Activated T-cell treated with anti-CD3 and anti-CD28 coated beads, Interleukin-2, amount 50 U/mL, for 48 hours (primary cell): Measurements from ENCODE around the gene SCN5A.

ENCODE experiments used
- DNase-seq, 2 experiments: peaks; one replicate each; pipeline ENCODE4 v3.0.0-alpha.2; 2020

Gene SCN5A

DNA sequence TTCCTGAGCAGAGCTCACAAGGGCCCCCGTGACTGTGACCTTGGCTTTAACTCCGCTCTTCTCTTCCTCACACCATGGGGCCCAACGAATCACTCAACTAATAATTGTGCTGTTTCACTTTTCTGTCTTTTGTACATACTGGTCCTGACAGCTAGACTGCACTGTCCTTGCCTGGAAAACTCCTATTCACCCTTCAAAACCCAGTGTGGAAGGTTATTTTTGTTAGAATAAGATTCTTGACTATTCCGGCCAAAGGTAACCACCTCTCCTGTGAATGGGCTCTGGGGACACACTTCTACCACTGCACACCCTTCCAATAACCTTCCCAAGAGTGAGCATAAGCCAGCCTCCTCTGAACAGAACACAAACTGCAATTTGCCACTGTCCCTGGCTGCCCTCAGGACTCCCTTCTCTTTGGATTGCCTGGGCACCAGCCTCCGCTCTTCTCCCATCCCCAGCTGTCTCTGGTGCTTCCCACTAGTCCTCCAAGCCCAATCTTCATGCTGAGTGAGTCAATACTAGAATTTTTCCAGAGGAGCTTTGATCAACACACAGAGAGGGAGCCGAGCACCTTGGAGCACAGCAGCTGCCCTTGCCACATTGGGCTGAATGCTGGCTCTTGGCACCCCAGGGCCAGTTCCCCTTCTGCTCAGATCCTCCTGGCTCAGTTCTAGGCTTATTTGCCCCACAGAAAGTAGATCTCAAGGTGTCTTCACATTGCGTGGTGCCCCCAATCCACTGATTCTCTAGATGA is 2.1 kb downstream of the SCN5A start:
- DNase-seq: peak in 1 of 2 experiments; percentile 13

DNA sequence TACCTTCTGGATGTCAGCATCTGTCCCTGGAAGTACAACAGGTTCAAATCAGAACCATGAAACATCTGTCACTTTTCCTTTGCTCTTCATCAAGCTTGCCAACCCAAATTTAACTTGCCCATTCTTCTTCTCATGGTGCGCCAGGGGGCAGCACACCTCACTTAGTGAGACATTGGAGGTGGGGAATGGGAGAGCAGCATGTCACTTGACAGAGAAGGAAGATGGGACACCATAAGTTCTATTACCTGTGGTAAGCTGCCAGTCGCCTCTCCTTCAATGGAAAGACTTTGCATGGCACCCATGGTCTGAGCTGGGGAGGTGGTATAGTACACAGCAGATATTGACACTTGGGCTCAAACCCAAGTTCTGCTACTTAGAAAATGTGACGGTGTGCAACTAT is 2.9 kb downstream of the SCN5A start:
- DNase-seq: peak; percentile 42 to 46

DNA sequence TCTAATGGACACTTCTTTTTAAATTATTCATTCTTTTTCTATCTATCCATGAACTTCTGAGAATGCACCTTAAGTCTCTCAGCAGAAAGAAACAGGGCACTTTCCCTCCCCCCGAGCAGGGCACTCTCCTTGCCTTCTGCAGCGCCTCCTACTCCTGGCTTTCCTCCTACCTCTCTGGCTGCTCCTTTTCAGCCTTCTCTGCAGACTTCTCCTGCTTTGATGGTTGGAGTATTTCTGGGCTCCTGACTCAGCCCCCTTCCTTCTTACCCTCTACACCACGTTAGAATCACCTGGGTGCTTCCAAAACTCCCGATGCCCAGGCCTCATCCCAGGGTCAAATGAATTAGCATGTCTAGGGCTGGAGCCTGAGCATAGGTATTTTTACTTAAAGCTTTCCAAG is 3.4 kb downstream of the SCN5A start:
- no peak for DNase-seq

DNA sequence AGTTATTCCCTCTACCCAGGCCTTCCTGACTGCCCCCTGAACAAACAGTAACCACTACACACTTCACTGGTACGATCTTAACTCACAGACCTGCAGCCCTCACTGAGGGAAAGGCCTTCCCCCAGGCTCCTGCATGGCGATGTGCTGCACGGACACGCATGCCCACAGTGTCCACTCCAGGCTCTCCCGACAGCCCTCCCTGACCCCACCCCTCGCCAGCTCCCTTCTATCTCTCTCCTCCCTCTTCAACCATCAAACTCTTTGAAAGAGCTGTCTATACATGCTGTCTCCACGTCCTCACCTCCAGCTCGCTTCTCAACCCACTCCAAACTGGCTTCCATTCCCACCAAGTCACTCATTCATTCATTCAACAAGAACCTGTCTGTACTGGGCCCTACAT is 3.9 kb downstream of the SCN5A start:
- peak in 1 of 2 experiments; percentile 2 for DNase-seq

DNA sequence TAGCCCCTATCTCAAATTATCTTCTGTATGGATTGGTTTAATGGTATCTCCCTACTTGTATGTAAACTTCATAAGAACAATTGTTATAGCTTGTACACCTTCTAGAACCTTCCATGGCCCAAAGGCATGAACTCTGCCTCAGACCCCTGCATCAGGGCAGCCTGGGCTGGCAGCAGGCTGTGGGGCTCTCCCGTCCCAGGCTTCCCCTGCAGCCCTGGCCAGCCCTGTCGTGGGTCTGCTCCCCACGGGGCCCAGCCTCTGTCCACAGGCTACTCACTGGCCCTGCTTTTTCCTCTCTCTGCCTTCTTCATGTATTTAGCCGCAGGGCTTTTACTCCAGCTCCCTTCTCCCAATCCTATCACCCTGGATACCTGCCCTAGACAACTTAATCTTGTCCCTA is 4.4 kb downstream of the SCN5A start:
- no peak for DNase-seq

DNA sequence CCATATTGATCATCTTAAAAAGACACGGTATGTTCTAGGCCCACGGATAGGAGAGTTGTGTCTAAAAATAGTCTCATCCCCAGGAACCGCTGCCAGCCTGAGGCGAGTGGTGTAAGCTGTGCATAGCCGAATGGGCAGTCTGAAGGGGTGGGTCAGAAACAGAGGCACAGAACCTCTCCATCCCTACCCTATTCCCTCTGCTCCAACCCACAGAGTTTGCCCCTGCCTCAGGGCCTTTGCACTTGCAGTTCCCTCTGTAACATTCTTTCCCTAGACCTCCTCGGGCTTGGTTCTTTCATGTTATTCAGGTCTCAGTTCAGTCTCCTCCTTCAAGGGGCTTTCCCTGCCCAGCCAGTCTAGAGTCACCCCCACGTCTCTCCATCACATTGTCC is 4.8 kb downstream of the SCN5A start:
- no peak for DNase-seq

DNA sequence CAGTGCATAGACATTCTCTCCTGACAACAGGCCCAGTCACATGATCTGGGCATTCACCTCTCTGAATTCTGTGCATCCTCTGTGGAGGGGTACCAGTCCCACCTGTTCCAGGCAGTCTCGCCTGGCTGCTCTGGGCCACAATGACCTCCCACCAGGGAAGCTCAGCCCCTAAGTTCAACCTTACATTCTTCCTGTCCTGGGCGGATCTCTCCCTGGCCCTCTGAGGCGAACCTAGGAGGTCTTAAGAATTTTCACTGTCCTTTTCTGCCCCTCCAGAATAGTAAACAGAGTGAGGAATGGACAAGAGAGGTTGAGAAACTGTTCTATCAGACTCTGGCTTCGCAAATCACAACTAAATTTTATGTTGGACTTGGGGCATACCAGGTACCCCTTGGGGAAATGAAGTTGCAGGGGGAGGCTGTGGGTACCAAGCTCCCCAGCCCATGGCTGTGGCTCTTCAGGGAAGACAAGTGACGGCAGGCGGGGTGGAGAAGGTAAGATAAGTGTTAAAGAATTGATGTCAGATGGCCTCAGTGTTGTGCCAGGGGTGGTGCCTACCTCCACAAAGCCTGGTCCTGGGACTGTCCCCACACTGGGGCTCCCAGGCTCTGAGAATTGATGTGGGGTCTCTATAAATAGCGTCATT is 5.3 kb downstream of the SCN5A start:
- DNase-seq: no peak

DNA sequence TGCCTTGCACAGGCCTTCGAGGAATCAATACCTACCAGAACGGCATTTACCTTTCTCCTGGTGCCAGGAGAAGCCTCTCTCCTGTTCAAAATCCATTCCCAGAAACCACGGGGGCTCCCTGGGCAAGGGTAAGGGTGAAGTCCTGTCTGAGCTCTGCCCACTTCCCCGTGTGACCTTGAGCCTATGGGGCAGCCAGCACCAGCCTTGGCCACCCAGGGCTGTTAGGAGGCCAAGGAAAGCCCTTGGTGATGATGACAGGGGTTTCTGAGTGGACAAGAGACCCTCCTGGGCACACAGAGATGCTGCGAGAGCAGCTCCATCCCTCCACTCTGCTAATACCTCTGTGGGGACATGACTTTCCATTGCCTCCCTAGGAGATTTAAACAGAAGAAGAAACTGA is 5.9 kb downstream of the SCN5A start:
- DNase-seq: no peak

DNA sequence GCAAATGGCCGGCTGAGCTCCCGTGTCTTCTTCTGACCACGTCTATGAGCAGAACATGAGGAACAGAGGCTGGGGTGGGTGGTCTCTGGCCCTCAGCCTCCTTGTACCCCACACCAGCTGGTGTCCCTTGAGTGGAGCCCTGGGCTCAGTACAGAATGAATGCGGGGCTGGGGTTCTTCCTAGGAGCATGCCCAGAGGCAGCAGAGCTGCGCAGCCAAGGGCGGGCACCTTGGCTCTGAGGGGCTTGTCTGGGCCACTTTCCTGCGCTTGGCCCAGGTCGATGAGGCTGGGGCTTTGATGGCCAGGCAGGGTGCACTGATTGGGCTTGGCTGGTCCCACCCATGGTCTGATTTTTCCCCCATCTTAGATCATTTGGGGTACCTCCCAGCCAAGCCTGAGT is 6.4 kb downstream of the SCN5A start:
- DNase-seq: no peak

DNA sequence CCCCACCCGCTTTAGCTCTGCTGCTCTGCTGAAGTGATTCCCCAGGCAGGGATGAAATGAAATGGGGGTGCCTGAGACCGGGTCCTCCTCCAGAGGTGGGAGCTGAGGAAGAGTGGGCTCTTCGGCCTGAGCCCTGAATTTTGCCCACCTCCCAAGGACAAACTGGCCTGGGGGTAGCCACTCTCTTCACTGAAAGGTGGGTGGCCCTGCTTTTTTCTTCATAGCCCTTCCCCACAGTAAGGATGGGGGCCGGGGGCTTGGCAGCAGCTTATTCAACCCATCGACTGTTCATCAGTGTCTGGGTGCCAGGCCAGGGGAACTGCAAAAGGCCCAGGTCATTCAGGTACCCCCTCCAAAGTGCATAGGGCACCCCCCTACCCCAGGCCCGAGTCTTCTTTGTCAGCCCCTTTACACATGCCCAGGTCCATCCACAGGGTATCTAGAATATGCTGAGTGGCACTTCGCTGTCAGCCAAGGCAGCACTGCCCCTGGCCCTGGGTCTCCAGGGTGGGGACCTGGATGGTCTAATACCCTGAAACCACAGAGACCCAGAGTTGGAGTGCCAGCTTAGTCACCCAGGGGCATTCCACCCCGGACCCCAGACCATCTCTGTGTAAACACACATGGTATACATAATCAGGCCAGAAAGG is 7.9 kb downstream of the SCN5A start:
- DNase-seq: no peak

DNA sequence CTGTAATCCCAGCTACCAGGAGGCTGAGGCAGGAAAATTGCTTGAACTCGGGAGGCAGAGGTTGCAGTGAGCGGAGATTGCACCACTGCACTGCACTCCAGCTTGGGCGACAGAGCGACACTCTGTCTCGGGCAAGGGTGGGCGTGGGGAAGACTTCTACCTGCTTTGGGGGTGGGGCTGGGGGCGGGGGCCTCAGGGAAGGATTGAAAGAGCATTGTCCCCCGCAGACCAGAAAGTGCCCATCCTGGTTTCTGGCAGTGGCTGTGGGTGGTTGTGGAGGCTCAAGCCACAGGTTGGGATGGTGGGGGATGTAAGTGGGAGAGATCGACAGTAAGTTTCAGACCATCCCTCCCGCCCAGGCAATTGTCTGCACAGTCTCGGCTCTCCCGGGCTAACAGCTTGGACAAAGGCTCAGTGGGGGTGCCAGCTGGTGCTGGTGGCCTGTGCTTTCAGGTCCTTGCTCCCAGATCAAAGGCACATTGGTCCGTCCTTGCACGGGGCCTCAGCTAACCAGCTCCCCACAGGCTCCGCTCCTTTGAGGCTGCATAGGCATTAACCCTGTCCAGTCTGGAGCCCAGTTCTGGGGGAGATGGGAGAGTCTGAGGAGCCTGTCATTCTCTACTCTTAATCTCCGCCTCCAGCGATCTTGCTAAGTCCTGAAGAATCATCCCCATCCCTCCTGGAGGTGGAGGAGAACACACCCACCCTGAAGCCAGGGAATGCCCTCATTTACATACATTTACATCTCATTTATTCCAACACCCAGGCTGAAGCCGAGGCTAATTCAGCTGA is 8.6 kb downstream of the SCN5A start:
- no peak for DNase-seq

DNA sequence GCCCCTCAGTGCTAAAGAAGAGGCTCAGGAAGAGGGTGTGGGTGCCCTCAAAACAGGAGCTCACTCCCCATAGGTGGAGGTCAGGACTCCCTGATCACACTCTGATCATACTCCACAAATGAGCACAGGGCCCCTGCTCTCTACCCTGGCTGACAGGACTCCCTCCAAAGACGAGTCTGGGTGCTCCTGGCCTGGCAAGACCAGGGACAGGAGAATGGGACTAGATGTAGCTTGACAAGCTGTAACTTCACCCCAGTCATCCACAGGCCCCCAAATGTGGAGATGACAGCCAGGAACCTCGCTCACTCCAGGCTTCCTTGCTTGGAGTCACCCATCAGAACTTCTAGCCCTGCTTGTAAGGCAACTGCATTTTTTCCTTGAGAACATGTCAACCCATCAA is 11.1 kb downstream of the SCN5A start:
- no peak for DNase-seq

DNA sequence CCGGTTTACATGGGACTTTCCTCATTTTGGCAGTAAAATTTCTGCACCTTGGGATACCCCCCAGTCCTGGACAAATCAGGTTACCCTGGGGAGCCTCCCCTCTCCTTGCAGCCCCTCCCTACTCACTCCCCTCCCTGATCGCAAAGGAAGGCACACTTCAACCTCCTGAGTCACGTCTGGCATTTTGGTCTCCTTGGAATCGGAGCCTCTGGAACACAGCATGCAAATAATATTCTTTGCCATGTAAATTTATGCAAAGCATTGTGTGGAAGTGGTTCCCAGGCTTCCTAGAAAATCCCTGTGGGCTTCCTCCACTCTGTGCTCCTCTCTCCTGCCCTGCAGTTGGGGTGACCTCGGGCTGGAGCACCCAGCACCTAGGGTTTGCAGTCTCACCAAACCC is 11.6 kb downstream of the SCN5A start:
- DNase-seq: no peak

DNA sequence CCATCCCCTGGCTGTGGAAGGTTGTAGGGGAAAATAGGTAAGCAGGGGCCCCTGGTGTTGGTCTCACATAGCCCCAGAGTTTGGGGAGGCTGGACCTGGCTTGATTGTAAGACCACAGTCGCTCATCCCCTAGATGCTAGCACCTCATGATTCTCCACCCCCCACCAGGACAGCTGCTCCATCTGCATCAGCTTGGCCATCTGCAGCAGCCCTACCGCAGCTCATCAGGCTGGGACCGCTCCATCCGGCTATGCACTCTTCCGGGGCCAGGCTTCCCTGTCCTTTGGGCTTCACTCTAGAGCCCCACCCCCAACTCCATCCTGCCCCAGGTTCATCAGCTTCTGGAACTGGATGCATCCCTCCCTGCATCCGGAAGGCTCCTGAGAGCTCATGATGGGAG is 12.6 kb downstream of the SCN5A start:
- no peak for DNase-seq

DNA sequence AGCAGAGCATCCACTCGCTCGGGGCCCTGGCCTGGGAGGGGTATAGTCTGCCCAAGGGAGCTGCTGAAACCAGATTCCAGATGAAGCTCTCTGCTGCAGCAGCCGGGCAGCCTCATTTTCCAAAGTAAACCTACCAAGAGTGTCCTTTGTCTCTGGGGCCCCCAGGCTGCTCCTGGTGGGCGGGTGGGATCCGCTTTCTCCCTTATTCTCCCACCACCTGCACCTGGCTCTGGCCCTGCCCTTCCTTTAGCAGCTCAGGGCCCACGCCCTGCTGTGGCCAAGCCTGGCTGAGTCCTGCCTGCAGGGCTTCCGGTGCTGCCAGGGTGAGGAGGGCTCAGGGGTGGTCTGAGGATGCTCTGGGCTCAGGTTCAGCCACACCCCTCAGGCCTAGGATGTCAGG is 13.0 kb downstream of the SCN5A start:
- no peak for DNase-seq

DNA sequence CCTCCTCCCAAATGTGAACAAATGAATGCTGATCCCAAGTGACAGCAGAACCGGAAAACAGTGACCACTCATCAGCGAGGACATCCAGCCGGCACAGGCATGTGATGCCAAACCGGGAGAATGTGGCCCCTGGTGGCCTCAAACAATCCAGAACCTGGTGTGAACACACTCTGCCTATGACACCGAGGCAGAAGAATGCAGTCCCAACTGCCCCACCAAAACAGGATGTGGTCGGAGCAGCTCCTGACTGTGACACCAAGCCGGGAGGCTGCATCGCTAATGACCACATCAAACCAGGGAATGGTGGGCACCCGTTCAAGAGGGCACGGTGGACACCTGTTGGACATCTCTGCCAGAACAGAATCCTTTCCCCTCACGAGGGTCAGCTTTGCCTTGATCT is 15.4 kb downstream of the SCN5A start:
- no peak for DNase-seq

DNA sequence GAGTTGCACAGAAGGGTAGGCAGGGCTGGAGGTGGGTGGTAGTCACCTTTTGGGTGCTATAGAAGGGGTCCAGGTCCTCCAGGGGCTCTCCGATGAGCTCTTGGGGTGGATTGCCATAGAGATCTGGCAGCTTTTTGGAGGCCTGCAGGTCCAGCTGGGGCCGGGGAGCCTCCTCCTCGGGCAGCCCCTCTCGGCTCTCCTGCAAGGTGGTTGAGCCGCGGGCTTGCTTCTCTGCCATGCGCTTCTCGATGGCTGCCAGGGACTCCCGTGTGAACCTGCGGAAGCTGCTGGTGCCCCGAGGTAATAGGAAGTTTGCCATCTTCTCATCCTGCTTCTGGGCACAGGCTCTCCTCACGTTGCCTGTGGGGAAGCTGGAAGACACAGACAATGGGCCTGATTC is 16.5 kb downstream of the SCN5A start:
- no peak for DNase-seq

DNA sequence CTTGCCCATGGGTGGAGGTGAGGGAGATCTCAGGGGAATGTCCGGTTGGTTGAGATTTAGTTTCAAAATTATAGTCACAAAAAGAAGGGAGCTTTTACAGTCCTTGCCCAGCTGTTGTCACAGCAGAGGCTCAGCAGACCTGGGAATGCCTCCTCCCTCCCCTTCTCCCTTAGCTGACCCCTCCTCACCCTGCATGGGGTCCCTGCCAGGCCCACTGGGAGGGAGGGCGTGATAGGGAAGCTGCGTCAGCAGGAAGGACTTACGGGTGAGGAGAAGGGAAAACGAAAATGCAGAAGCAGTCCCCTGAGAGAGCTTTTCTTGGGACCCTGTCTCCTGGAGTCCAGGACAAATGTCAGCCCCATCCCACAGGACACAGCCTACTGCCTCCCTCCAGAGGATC is 18.9 kb downstream of the SCN5A start:
- no peak for DNase-seq

DNA sequence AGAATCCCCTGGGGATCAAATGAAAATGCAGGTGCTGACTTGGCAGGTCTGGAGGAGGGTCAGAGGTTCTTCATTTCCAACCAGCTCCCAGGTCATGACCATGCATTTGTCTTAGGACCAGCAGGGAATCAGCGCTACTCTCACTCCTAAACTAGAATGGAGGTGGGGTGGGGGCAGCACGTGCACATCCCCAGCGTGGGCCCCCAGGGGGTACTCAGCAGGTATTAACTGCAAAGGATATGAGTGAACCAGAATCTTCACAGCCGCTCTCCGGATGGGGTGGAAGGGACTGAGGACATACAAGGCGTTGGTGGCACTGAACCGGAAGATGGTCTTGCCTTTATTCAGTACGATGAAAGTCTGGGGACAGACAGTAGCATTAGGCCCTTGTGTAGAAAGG is 19.4 kb downstream of the SCN5A start:
- no peak for DNase-seq

DNA sequence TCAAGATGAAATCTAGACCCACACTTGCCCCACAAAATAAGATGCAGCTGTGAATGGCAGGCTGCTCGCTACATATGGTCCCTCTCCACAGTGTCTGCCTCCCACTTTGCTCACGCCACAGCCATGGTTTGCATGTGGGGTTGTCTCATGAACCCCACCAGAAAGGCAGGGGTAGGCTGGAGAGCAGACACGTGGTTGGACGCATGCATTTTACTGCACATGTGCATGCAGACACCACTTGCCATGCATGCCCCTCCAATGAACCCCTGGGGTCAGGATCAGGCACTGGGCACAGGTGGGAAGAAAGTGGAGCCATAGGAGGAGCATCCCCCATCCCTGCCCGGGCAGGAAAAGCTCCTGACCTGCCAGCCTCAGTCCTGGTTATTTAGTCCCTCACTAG is 20.7 kb downstream of the SCN5A start:
- DNase-seq: no peak

DNA sequence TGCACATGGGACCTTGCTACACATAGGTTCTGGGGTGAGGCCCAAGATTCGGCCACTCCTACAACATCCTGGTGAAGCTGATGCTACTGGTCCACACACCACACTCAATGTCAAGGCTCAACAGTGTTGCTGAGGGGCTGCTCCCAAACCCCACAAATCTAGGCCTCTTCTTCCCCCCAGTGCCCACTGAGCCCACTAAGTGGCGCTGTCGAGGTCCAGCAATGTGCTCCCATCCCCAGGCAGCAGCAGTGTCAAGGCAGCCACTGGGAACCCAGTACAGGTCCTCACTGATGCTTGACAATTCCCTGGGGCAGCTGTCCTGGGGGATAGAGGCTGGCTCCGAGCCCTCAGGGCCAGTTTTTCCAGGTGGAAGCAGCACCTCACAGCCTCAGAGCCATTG is 21.5 kb downstream of the SCN5A start:
- peak; percentile 40 to 50 for DNase-seq

DNA sequence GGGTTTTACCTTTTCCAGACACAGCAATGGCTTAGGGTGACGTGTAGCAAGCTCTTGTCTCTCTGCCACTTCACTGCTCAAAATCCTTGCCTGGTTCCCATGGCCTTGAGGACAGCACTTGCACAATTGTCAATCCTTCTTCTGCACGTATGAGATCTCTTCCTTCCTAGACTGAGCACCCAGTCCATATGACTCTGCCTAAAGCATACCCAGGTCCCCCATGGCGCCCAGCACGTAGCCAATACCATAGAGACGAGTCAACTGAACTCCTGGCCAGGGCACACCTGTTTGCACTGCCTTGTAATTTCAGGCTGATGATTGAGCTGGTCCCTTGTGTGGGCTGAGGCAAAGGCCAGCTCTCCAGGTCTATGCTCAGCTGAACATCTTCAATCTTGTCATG is 23.3 kb downstream of the SCN5A start:
- DNase-seq: no peak

DNA sequence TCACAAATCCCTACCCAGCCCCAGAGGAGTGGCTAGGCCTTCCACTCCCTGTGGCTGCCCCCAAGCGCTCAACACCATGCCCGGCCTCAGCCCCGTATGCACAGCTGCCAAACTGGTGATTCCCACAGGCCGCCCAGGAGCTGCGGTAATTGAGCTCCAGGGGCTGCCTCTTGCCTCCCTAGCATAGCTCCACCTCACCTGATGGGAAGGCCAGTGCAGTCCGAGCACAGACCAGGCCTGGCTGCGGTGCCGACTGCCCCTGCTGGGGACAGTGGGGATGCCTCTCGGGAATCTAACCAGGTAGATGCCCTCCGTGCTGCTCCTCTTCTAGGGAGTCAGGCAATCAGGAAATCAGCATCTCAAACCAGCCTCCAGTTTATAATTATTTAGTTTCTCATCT is 25.9 kb downstream of the SCN5A start:
- no peak for DNase-seq

DNA sequence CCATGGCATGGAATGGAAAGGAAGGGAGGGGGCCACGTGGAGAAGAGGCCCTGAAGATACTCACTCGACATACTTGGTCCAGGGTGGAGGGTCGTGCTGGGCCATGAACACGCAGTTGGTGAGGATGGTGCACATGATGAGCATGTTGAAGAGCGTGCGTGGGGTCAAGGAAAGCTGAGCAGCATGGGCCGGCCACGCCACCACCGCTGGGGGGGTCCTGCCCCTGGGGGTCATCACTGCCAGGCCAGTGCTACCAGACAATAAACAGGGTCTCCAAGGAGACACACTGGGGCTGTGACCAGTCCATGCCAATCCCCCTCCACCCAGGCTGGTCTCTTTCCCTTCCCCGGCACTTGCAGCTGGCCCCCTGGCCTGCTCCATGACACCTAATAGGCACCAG is 27.2 kb downstream of the SCN5A start:
- DNase-seq: no peak
